ENCODE measurements around the gene C1QTNF8.

Gene C1QTNF8

DNA sequence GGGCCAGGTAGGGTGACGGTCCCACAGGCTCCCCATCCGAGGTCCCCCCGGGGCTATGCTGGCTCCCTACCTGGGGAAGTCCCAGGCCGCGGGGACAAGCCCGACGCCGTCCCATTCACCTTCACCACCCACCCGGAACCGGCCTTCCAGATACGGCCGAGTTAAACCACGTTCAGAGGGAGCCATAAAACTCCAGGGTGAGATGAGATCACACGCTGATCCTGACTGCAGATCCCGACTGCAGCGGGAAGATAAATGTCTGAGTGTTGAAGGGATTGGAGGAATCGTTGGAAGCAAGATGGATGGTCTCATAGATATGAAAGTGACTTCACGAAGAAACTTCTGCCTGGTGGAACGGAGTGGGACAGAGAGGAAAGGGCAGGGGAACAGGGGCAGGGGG, 13.6 kb upstream of the C1QTNF8 start:
- no peak for DNase-seq

DNA sequence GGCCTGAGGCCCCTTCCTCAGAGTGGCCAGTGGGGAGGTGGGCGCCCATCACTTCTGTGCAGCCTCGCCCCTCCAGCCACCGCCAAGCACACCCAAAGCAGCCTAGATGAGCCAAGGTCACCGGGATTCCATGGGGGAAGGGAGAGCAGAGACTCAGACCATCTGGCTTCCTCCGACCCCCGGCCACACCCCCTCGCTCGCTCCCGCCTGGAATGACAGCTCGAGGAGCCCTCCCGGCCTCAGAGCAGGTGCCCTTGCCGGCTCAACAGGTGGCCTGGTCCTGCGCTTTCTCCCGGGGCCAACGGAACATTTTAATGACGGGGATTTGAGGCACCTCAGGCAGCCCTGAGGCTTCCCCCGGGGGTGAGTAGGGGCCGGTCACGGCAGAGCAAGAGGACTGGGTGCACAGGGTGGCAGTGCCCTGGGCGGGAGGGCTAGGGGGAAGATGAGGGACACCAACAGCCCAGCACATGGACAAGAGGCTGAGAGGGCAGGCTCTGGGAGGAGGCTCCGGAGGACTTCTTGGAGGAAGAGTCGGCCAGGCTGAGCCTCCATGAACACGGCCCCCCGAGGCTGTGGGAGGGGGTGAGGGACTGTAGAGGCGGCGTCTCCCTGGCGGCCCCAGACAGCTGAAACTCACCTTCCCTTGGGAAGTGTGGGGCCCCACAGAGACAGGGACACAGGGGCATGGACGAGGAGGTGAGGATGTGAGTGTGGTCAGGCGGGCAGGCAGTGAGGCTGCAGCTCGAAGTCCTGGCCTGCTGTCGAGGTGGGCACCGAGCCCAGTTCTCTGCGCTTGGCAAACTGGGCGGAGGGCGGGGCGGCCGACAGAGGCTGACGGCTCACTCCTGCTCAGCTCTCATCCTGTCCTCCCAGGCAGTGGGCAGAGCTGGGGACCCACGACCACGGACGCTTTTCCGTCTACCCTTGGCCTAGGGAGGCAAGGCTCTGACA, 12.5 kb upstream of the C1QTNF8 start:
- DNase-seq = peak in 42 of 58 donors; percentile 7 to 77 (median 30)

DNA sequence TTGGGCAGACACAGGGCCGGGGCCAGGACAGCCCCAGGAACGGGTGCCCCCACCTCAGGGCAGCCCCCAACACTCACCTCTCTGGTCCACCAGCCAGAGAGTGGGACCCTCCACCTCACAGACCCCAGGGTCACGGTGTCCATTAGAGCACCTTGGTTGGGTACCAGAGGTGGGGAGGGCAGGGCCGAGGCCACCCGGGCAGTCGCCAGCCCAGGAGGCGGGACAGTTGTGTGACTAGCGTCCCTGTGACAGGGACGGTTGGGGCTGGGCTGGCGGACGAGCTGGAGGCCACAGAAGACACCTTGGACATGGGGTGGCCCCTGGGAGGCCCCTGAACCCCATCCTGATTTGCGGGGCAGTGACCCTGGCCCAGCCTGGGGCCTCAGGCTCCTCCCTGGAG, 11.7 kb upstream of the C1QTNF8 start:
- DNase-seq = no peak

DNA sequence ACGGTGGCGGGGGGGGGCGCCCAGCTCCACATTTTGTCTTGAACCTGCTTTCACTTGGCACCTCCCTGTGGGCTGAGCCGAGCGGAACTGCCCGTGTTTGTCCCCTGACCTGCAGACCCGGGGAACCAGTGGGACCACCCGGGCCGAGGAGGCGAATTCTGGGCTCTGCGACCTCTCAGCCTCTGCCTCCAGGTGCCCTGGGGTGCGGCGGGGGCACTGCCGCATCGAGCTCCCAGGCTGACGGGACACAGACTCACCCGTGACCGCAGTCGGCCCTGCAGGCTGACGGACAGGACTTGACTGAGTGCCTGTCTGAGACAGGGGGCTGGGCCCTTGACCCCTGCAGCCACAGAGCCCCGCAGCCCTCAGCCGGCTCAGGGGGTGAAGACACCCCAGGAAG, 11.1 kb upstream of the C1QTNF8 start:
- DNase-seq = no peak

DNA sequence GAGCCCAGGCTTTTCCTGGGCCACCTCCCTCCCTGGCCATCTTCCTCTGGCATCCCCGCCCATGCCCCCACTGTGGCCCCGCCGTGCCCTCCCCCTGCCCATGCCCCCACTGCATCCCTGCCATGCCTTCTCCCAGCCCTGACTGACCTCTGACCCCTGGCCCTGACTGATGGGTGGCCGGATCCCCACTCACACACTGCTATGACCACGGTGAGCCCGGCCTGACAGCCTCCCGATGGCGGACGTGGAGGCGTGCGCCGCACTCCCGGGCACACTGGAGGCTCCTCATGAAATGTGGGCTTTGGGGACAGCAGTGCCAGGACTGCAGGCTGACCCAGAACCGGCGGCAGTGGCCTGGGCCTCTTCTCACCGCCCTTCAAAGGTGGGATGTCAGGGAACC, 10.6 kb upstream of the C1QTNF8 start:
- DNase-seq = no peak

DNA sequence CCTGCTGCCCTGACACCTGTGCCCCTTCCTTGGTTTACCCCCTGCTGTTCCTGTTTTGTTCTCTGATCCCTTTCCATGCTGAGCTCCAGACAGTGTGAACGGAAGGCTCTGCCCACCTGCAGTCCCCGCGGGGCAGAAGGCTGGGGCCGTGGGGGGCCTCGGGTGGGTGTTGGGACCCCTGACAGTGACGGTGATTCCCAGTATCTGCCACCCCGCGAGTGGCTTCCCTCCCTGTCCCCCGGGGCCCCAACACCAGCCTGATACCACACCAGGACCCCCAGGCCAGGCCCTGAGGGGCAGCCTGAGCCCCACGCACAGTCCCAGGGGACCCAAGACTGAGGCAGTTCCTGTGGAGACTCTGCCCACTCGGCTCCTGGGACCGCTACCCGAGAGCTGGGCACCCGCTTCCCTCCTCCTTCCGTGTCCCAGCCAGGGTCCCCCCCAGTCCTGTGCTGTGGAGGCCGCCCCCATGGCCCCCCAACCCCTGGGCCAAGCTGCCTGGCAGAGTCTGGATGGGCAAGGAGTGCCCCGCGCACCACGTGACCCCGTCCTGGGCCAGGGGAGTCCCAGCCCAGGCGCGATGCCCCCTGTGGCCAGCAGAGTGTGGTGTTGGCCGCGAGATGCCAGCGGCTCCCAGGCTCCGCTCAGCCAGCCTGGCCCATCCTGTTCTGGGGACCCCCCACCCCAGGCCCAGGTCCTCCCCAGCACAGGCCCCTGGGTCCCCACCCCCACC, 10.0 kb upstream of the C1QTNF8 start:
- DNase-seq = peak in 56 of 58 donors; percentile 3 to 81 (median 54)

DNA sequence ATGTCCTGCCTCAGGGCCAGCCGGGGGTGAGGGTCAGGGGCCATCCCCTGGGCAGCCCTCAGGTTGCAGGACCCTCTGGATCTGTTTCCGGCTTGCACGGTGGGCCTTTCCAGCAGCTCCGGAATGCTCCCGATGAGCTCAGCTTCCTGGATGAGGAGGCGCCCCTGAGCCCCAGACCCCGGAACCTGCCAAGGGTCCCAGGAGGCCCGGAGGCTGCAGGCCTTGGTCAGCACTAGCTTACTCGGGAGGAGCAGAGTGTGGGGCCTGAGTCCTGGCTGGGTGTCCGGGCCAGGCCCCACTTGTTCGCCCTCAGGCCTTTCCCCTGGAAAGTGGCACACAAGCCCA, 7.6 kb upstream of the C1QTNF8 start:
- DNase-seq = no peak

DNA sequence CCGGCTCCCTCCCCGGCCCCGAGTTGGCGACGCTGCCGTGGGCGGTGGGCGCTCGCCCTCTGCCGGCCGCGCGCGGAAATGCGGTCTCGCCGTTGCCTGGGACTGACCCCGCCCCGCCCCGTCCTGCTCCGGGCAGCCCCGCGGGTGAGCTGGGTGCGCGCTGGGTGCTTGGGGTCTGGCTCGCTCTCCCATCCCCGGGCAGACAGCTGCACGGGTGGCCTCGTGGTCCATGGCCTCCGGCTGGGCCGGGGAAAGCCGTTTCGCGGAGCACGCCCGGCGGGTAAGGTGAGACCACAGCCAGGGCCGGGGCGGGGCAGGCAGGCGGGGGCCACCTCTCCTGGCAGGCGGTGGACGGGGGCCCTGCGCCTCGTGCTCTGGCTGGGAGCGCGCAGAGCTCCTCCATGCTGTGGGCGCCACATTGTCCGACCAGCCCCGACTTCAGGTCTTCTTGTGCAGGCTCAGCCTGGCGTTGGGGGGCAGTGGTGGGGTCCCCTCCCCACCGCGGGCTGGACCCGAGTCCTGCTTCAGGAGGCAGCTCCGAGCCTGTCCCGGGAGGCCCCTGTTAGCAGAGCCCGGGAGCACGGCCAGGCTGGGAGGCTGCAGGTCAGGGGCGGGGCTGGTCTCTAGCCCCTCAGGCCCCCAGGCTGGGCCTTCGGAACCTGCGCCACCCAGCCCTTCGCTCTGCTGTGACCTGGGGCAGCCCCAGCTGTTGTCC, 7.0 kb upstream of the C1QTNF8 start:
- peak in 29 of 58 donors; percentile 4 to 60 (median 25) for DNase-seq

DNA sequence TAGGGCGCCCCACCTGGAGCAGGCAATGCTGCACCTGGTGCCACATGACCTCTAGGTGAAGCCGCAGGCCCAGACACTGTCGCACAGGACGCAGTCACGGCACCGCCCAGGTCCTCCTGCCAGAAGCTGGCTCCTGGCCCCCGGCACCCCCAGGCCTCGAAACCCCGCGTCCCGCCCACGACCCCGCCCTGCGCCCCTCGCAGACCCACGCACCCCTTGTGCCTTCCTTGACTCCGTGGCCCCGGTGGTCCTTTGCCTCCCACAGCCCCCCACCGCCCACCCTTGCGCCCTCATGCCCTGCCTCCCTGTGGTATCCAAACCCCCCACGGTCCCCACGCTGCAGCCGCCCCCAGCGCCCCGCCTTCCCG, 6.3 kb upstream of the C1QTNF8 start:
- DNase-seq = peak in 1 of 58 donors; percentile 58

DNA sequence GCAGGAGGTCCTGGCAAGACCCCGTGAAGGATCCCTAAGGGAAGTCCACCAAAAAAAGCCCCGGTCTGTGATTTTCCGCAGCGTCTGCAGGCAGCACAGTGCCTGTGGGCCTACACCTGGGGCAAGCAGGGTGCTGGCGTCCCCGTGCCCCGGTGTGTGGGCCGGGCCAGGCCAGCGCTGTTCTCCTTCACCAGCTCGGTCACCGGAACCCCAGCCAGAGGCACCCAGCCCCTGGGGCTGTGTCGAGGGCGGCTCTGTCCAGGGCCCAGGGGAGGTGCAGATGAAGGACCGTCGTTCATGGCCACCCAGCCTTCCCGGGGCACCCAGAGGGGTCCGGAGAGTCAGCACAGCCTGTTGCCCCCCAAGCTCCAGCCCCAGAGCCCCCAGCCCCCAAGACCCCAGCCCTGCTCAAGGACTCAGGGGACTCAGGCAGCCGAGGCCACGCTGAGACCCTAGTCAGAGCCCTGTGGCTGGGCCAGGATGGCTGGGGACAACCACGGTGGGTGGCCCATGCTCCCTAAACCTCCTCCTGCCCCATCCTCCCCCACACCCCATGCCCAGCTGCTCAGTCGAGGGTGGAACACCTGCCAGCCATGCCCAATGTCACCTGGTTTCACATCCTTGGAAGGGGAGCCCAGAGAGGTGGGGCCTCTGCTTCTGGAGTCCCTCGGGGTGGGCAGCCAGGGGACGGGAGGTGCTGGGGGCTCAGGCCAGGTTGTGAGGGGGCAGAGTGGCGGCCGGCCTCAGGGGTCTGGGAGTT, 5.7 kb upstream of the C1QTNF8 start:
- no peak for DNase-seq

DNA sequence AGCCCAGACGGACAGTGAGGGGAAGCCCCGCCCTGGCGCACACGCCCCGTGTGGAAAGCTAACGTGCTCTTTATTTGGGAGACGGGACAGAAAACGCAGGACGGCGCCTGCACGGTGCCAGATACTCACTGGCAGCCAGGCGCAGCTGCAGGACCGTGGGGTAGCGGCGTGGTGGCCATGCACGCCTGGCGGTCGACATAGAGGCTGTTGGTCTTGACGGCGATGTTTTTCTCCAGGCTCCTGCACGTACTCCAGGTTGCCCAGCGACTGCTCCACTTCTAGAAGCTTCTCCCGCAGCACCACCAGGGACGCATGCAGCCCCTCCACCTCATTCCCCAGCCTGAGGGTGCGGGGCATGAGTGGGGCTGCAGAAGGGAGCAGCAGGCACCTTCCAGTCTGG, 5.1 kb upstream of the C1QTNF8 start:
- DNase-seq = no peak

DNA sequence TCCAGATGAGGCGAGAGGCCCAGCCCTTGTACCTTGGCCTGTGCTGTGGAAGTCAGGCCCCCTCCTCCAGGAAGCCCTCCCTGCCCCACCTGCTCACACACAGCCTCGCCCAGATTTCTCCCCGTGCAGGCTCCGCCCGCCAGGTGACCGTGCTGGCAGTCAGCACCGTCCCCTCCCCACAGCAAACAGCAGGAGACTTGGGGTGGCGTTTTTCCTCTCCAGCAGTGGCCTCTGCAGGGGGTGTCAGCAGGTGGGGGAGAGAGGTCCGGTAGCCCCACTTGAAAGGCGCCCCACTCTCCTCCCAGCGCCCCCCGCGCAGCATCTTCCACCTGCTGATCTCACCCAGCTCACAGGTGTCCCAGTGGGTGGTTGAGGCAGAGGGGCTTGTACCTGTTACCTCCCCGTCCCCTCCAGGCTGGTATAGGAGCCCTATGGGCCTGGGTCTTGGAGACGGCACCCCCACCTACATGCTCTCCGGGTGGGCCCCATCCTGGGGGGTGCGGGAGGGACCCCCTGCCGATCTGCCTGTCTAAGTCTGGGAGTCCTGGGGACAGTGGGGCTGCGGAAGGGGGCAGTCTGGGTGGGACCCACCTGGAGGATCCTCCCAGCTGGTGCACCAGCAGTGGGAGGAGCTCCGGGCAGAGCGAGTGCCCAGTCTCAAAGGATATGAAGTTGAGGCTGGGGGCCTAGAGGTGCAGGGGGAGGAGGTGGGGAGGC, 4.2 kb upstream of the C1QTNF8 start:
- DNase-seq = no peak

DNA sequence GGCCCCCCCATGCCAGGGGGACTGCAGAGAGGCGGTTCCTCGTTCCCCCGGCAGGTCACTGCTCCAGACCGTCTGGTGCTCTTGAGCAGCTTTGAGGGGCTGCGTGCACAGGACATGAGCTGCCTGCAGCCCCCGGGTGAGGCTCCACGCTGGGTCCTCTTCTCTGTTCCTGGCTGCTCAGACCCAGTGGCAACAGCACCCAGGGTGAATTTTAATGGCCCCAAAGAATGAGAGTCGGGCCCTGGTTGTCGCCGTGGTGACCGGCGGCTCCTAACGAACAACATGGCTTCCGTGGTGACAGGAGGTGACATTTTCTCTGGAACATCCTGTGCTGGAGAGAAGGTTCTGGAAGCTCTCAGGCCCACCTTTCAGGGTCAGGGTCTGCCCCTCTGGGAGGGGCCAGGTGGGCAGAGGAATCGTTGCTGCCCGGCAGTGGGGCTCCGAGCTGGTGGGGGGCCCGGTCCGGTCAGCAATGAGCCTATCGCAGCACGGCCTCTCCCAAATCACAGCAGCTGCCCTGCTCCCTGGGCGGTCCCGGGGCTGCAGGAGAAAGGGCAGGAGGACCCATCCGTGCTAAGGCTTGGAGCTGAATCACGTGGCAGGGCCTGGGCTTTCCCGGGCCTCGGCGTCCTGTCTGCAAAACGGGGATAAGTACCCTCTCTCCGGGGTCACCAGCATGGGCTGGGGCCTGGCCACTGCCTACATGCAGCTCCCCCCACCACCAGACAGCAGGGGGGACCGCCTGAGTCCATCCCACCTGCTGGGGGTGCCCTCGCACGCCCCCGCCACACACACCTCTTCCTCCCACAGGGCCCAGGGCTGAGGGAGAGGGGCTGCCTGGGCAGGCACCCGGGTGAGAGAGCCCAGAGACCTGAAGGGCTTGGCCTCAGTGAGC, 3.4 kb upstream of the C1QTNF8 start:
- no peak for DNase-seq

DNA sequence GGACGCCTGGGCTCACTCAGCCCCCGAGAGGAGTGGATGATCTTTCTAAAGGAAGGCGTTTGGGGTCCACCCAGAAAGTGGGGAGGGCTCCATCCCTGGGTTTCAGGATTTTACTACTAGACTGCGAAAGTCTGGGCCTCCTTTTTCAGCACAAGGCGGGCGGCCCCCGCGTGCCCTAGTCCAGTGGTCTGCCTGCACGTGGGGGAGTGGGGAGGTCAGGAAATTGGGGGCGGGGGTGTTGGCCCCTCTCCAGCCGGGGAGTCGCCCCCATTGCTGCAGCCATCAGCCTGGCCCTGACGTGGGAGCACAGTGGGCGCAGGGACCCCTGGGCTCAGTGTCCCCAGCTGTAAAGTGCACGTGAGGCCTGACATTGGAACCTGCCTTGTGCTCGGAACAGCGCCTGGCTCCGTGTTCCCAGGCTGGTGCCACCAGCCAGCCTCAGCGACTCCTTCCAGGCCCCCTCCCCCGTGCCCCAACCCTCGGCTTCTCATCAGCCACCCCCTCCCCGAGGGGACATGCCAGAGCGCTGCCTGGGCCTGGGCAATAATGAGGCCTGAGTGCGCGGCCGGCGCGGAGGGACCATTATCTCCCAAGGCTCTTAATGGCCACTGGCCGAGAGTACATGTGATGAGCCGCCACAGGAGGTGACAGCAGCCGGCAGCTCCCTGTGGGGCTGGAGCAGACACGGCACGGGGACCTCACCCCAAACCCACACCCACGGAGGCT, 2.4 kb upstream of the C1QTNF8 start:
- peak in 9 of 58 donors; percentile 2 to 40 (median 16) for DNase-seq

DNA sequence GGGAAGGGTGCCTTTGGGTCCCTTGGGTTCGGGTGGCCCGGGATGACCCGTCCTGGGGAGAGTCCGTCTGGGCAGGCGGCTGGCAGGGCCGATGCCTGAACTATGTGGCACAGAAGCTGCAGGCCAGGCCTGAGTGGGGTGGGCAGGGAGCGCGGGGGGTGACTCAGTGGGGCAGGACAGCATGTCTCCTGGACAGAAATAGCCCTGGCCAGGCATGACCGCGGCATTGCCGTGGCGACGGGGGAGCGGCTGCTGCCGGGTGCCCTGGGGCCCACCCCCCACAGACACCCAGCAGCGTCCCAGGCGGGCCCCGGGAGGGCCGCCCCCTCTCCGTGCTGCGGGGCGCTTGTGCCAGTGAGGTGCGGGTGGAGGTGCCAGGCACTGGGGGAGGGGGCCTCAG, 1.8 kb upstream of the C1QTNF8 start:
- peak in 15 of 58 donors; percentile 1 to 72 (median 23) for DNase-seq

DNA sequence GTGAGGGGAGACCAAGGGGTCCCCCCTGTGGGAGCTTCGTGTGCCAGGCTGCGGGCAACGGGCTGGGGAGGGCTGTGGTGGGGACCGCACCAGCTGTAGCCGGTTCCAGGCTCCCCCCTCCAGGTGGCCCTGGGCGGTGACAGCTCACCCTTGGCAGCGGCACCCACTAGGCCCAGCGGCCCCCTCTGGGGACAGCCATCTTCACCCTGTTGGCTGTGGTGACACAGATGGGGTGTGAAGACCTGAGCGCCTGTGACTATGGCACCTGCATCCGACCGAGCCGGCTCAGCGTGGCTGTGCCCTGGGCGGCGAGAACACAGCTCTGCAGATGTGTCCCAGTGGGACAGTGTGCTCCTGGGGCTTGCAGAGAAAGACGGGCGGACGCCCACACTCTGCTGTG, 1.1 kb upstream of the C1QTNF8 start:
- DNase-seq = no peak

DNA sequence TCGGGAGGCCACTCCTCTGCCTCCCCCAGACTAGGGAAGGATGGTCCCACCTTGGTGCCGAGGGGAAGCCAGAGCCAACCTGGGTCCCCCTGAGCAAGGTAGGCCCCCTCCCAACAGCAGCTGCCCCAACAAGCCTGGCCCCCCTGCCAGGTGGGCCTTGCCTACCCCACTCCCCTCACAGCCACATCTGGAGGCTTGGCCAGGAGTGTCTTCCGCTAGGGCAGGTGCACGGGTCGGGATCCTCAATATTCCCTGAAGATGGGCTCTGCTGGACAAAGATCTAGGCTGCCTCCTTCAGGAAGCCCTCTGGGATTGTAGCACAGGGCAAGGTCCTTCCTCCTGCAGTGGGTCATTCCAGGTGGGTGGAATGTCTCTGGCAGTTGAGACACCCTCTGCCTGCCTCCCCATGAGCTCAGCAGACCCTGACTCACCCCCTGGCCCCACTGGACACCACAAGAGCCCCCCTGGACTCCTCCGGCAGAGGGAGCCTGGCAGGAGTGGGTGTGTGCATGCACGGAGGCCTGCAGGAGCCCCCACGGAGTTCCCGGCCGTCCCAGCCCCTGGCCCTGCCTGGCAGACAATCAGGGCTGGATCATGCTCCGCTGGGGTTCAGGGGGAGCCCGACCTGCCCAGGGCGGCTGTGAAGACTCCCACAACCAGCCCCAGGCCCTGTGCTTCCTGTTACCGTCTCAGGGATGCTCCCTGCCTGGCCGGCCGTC, 435 bp downstream of the C1QTNF8 start:
- no peak for DNase-seq

Data from anterior cingulate cortex (tissue), 58 donors.